Measurements from ENCODE around the gene PCSK2.

Gene PCSK2

DNA sequence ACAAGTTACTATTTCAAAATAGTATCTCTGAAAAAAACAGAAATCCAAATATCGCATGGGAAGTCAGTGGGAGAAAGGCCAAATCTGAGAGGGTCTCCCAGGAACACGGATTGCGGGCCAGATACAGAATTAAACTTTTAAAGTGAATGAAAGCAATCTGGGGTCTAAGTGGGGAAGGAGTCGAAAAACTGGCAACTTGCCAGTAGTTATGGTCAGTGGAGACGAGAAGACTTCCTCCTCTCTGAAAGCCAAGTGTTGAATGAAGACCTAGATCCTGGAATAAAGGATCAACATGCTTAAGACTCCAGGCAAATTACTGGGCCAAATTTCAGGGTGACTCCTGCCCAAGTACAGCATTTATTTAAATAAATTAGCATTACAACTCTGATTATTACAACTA lies 180.7 kb downstream of the PCSK2 start:
- FAIRE-seq (no peak), DNase-seq (ENCODE audit: insufficient read length) (no peak)
- no peak for TF ChIP-seq POLR2AphosphoS5 (IDR thresholded peaks at IDR 0.05; ENCODE audit: low read depth, low read length)
- TF ChIP-seq POLR2A (IDR thresholded peaks at IDR 0.05; ENCODE audit: low read depth, low read length): no peak
- no peak for TF ChIP-seq TAF1 (IDR thresholded peaks at IDR 0.05; ENCODE audit: borderline replicate concordance, low read depth, low read length)

DNA sequence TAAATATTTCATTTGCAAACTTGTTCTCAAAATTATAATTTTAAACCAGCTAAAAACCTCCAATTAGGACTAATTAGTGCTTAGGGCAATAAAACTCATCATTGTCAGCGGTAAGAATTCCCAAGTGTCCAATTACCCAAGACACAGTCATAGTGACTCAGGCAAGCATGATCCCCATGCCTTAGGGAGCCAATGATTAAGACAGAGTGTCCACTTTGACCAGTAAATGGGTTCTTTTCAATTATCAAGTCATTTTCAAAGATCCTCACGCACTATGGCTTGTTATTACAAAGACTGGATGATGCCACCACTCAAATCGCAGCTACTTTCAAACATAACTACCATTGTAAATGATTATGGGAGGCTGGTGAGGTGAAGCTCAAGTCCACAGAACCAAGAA lies 190.4 kb downstream of the PCSK2 start:
- TF ChIP-seq POLR2A (IDR thresholded peaks at IDR 0.05; ENCODE audit: low read depth, low read length) (no peak), POLR2AphosphoS5 (IDR thresholded peaks at IDR 0.05; ENCODE audit: low read depth, low read length) (no peak), TAF1 (IDR thresholded peaks at IDR 0.05; ENCODE audit: borderline replicate concordance, low read depth, low read length) (no peak)
- no peak for DNase-seq (ENCODE audit: insufficient read length)
- FAIRE-seq: no peak

DNA sequence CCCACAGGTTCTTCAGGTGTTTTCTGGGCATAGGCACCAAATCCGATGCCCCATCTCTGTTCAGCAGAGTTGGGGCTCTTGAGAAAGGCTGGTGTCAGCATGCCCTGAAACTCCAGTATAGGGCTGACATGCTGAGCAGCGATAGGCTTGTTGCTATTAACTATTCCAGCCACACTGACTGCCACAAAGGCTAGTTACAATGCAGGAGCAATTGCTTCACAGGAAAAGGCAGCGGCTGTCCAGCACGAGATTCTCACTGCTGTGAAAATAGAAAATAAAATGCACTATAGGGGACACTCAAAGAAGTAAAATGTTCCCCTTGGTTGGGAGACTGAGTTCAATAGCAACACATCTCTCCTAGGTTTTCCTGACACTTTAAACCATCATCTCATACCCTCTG lies 191.9 kb downstream of the PCSK2 start:
- no peak for DNase-seq (ENCODE audit: insufficient read length)
- no peak for TF ChIP-seq POLR2A (IDR thresholded peaks at IDR 0.05; ENCODE audit: low read depth, low read length)
- no peak for TF ChIP-seq POLR2AphosphoS5 (IDR thresholded peaks at IDR 0.05; ENCODE audit: low read depth, low read length)
- no peak for TF ChIP-seq TAF1 (IDR thresholded peaks at IDR 0.05; ENCODE audit: borderline replicate concordance, low read depth, low read length)
- FAIRE-seq: no peak

DNA sequence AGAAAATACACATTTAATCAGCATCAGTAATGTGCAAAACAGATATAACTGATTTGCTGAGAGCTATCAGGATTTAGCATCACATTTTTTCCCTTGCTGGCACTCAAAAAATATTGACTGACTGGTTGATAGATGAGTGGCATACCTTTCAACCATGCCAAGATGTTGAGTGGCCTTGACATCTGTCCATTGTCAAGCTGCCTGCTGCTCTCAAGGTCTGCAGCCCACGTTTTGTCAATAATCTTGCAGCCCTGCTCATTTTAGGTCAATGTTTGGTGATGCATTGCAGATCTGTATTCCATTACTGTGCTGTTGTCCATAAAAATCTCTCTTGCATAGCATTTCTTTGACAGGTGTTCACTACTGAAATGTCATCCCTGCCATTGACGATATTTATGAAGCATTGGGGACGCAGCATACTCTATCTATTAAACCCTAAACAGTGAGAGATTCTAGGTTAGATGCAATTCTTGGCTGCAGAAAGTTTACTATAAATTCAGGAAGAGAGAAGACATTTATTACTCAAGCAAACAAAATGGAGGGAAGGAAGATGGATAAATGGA lies 192.7 kb downstream of the PCSK2 start:
- DNase-seq (ENCODE audit: insufficient read length) (no peak), FAIRE-seq (no peak)
- TF ChIP-seq POLR2AphosphoS5 (IDR thresholded peaks at IDR 0.05; ENCODE audit: low read depth, low read length) (no peak), TAF1 (IDR thresholded peaks at IDR 0.05; ENCODE audit: borderline replicate concordance, low read depth, low read length) (no peak), POLR2A (IDR thresholded peaks at IDR 0.05; ENCODE audit: low read depth, low read length) (no peak)

DNA sequence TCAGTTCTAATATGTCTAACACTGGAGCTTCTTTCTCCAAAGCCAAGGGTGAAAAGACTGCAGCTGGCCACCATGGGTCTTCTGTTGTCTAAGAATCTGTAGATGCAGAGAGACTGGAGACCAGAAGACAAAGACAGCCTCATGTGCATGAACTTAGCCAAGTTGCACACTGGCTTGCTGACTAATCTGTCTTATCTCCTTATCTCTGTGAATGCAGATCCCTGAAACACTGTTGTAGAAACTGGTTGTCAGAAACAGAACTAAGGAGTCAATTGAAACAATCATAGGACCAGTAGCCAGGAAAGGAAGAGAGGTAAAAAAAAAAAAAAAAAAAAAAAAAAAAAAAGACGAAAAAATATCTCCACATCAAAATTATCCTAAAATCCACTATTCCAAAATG lies 194.7 kb downstream of the PCSK2 start:
- no peak for TF ChIP-seq POLR2A (IDR thresholded peaks at IDR 0.05; ENCODE audit: low read depth, low read length)
- TF ChIP-seq POLR2AphosphoS5 (IDR thresholded peaks at IDR 0.05; ENCODE audit: low read depth, low read length): no peak
- no peak for TF ChIP-seq TAF1 (IDR thresholded peaks at IDR 0.05; ENCODE audit: borderline replicate concordance, low read depth, low read length)
- DNase-seq (ENCODE audit: insufficient read length) (no peak), FAIRE-seq (no peak)

DNA sequence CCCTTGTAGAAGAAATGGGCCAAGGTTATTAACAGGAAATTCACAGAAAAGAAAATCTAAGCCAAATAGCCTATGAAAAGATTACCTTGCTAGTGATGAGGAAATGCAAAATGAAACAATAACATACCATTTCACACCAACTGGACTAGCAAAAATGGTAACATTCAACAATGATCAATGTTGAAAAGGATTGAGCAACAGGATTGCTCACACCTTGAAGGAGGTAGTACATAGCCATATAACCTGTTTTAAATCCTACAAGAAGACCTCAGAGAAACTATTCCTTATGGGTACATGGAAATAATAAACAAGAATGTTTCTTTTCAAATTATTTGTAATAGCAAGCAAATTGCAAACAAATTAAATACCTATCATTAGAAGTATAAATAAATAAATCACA lies 196.9 kb downstream of the PCSK2 start:
- TF ChIP-seq POLR2A (IDR thresholded peaks at IDR 0.05; ENCODE audit: low read depth, low read length) (no peak), POLR2AphosphoS5 (IDR thresholded peaks at IDR 0.05; ENCODE audit: low read depth, low read length) (no peak), TAF1 (IDR thresholded peaks at IDR 0.05; ENCODE audit: borderline replicate concordance, low read depth, low read length) (no peak)
- no peak for FAIRE-seq
- no peak for DNase-seq (ENCODE audit: insufficient read length)

DNA sequence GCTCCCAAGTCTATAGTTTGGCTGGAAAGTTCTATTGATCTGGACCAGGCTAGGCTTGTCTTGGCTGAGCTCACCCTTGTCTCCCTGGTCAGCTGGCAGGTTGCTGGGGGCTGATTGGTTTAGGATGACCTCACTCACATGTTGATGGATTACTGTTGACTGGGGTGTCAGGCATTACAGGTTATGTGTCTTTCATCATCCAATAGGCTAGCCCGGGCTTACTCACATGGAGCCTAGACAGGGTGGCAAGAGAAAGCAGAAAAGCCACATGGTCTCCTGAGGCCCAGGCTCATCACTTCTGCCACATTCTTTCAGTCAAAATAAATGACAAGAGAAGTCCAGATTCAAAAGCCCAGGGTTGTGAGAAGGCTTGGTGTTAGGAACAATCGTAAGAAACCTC lies 200.8 kb downstream of the PCSK2 start:
- no peak for FAIRE-seq

DNA sequence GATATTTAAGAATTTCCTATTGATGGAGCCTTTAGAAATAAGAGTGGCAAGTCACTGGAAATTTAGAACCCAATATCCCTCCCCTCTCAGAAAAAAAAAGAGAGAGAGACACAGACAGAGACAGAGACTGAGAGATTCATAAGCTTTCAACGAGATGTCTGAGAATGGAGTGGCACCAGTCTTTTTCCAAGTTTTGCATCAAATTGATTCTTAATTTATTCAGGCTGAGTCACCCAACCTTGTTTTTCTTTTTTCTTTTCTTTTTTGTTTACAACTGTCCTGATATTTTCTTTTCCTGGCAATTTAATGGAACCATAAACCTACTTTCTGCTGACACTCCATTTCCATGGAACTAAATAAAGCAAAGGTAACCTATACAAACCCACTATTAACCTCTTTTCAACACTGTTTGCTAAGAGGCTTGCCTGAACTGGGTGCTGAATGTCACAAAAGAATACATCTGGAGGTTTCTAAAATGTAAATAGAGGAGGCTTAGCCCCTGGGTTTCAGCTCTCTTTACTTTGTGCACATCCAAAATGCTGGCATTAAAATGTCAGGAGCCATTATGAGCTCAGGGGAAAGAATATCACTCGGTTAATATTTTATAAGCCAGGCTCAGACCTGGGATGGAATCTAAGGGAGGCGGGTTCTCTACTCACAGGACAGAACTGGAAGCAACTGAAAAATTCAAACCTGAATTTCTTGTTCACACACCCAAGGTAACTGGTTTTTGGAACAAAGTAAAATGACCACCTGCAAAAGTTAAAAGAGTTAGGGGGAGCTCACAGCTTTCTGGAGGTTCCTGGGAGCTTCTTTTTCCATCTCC lies 203.5 kb downstream of the PCSK2 start:
- TF ChIP-seq TAF1 (IDR thresholded peaks at IDR 0.05; ENCODE audit: borderline replicate concordance, low read depth, low read length): no peak
- no peak for TF ChIP-seq POLR2AphosphoS5 (IDR thresholded peaks at IDR 0.05; ENCODE audit: low read depth, low read length)
- no peak for TF ChIP-seq POLR2A (IDR thresholded peaks at IDR 0.05; ENCODE audit: low read depth, low read length)
- FAIRE-seq: no peak

More for the DNA sequence above, 200.8 kb downstream of the PCSK2 start:
- no peak for TF ChIP-seq TAF1 (IDR thresholded peaks at IDR 0.05; ENCODE audit: borderline replicate concordance, low read depth, low read length)
- no peak for TF ChIP-seq POLR2A (IDR thresholded peaks at IDR 0.05; ENCODE audit: low read depth, low read length)
- no peak for TF ChIP-seq POLR2AphosphoS5 (IDR thresholded peaks at IDR 0.05; ENCODE audit: low read depth, low read length)
- DNase-seq (ENCODE audit: insufficient read length): no peak

DNA sequence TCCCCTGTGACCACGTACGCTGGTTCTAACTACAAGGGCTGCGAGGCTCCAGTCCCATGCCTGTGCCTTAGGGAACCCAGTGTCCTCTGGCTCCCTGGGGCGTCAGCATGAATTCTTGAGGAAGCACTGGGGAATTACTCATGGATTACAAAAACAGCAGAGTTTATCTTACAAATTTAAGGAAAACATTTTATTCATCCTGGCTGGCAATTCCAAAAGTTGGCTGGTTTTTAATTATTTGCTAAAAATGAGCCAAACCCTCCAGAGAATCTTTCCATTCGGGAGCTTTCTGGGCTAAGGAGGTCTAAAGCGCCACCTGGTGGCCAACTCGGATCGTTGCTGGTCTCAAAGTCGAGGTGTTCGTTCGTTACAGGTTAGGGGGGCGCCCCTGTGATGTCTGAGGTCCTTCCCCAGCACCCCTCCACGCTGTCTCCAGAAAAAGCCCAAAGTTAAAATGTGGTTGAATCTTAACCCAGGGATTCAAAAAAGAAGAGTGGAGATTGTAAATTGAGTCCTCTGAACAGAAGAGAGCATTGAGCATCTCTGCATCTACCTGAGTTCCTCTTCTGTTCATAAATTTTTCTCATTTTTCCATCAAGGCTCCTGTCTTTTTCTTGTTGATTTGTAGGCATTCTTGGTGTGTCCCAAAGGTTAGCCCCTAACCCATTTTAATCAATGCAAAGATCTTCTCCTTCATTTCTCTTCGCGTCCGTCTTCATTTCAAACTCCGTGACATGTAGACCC lies 205.0 kb downstream of the PCSK2 start:
- FAIRE-seq: peak; percentile 50
- TF ChIP-seq POLR2A (IDR thresholded peaks at IDR 0.05; ENCODE audit: low read depth, low read length): no peak
- TF ChIP-seq TAF1 (IDR thresholded peaks at IDR 0.05; ENCODE audit: borderline replicate concordance, low read depth, low read length): no peak
- TF ChIP-seq POLR2AphosphoS5 (IDR thresholded peaks at IDR 0.05; ENCODE audit: low read depth, low read length): no peak
- DNase-seq (ENCODE audit: insufficient read length): peak; percentile 42

More for the DNA sequence above, 203.5 kb downstream of the PCSK2 start:
- DNase-seq (ENCODE audit: insufficient read length): no peak

DNA sequence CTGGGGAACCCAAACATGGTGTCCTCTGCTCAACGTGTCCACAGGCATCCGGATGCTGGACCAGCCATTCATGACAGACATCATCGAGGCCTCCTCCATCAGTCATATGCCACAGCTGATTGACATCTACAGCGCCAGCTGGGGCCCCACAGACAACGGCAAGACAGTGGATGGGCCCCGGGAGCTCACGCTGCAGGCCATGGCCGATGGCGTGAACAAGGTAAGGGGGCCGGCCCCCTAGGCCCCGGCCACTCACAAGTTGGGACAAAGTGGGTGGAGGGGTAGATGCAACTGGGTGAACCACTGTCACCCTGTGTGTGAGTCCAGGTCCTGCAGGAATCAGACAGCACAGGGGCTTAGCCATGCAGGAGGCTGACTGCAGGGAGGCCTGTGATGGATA lies 209.8 kb downstream of the PCSK2 start:
- TF ChIP-seq POLR2AphosphoS5 (IDR thresholded peaks at IDR 0.05; ENCODE audit: low read depth, low read length) (no peak), POLR2A (IDR thresholded peaks at IDR 0.05; ENCODE audit: low read depth, low read length) (no peak), TAF1 (IDR thresholded peaks at IDR 0.05; ENCODE audit: borderline replicate concordance, low read depth, low read length) (no peak)
- FAIRE-seq (no peak), DNase-seq (ENCODE audit: insufficient read length) (no peak)

DNA sequence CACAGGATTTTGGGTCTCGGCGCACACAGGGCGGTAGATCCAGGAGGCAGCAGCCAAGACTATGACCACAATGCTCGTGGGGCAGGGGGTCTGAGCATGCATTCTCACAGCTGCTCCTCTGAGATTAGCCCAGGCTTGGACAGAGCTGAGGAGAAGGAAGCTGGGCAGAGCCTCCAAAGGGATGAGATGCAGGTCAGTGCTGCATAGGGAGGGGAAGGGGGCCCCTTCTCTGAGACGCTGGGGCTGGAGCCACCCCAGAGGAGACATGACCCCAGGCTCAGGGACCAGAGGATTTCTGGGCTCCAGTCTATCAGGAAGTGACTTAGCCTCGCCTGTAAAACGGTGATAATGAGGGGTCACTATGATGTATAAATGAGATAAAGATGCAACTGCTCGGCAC lies 210.4 kb downstream of the PCSK2 start:
- TF ChIP-seq TAF1 (IDR thresholded peaks at IDR 0.05; ENCODE audit: borderline replicate concordance, low read depth, low read length) (no peak), POLR2A (IDR thresholded peaks at IDR 0.05; ENCODE audit: low read depth, low read length) (no peak), POLR2AphosphoS5 (IDR thresholded peaks at IDR 0.05; ENCODE audit: low read depth, low read length) (no peak)
- DNase-seq (ENCODE audit: insufficient read length) (no peak), FAIRE-seq (no peak)
